NCI-H510A (cell line): ENCODE measurements around the gene HEATR9.
"Not testable (repeated sequence)": the region's sequence is repeated elsewhere in the genome, so short reads cannot be mapped to it uniquely, and the experiment has no call there.

ENCODE experiments used
- DNase-seq: peaks from one replicate; lab custom pipeline; 2025; lab: John Stamatoyannopoulos, UW

HEATR9 gene

DNA sequence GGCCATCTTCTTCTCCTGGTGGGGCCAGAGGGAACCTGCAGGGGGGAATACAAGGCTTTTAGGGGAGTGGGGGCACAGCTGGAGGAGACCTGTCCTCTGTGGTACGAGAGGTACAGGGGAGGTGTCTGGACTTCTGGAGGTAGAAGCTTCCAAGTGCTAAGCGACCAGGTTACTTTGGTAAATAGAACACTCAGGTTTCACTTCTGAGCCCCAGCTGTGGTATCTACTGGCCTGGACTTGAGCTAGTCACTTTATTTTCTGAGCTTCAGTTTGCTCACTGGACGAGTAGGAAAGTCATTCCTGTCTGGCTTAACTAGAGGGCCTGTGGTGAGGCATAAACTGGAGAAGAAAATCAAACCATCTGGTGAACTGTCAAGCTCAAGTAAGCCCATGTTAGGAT is at the start of gene HEATR9:
TSS of gene HEATR9 (minus strand) at position 155 of the 400 bp plus-strand sequence. CDS start at position 6, 149 bp downstream.
- no peak for DNase-seq

- DNase-seq = no peak
Observed at GRCh38 chr17:35917519-35918213, 49.0 kb upstream of the HEATR9 start.

- no peak for DNase-seq
Observed at GRCh38 chr17:35915153-35915964, 46.7 kb upstream of the HEATR9 start.

DNA sequence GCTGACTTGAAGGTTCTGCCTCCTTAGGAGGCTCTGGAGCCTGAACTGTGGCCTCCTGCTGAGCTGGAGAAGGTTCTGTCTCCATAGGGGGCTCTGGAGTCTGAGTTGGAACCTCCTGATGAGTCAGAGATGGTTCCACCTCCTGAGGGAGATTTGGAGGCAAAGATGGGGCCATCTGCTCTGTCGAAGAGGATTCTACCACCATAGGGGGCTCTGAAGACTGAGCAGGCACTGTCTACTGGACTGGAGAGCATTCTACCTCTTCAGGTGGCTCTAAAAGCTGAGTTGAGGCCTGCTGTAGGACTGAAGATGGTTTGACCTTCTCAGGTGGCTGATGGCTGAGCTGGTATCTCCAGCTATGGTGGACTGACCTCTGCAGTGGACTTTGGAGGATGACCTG is 45.7 kb upstream of the HEATR9 start:
- no peak for DNase-seq

GRCh38 chr17:35913609-35914008 is 44.9 kb upstream of the HEATR9 start:
- DNase-seq = no peak

DNA sequence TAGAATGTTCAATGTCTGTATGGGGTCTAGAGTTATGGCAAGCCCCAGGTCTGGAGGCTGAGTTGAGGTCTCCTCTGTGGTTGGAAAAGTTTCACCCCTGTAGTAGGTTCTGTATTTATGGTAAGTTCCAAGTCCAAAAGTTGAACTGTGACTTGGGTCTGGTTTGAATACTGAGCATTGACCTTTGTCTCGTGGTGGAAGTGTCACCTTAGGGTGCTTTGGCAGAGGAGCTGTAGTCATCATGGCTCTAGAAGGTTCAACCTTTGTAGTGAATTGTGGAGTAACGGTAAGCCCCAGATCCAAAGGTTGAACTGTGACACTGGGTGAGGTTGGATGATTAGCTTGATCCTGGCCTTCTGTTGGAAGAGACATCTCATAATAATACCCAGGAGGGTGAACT is 44.3 kb upstream of the HEATR9 start:
- DNase-seq = no peak

DNA sequence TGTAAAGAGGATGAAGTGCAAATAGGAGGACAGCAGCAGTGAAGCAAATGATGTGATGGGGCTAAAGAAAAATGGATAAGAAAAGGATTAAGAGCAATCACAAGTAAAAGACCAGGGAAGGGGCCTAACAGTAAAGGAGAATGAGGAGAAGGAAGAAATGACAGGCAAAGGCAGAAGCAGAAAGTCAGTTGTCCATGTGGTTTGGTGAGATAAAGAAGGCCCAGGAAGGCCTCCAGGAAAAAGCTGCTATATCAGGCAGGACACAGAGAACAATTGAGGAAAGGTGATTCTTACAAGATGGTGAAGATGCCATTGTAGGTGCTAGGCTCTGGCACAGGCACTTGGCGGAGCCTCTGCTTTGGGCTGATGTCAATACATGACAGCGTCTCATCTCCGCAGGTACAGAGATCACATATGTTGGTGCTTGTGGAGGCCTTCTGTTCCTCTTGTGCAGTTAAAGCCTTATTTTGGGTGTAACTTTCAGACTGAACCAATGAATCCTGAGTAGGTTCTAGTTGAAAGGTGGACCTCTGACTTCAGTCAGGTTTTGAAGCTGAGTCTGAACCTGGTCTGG is 43.7 kb upstream of the HEATR9 start:
- DNase-seq = no peak

GRCh38 chr17:35909408-35909807 is 40.7 kb upstream of the HEATR9 start:
- no peak for DNase-seq

DNA sequence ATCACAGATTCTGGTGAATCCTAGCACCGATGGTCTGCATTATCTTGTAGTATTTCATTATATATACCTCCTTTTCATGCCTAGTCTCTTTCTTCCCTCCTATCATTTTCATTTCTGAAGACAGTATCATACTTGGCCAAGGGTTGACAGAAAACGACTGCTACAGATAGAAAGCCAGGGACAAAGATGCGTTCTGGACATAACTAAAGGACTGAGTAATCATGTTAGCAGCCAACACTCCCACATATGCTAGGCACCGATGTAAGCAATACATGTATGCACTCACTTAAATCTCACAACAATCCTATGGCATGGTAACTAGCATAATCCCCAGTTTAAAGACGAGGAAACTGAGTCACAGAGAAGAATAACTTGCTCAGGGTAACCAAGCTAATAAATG is 39.0 kb upstream of the HEATR9 start:
- no peak for DNase-seq

DNA sequence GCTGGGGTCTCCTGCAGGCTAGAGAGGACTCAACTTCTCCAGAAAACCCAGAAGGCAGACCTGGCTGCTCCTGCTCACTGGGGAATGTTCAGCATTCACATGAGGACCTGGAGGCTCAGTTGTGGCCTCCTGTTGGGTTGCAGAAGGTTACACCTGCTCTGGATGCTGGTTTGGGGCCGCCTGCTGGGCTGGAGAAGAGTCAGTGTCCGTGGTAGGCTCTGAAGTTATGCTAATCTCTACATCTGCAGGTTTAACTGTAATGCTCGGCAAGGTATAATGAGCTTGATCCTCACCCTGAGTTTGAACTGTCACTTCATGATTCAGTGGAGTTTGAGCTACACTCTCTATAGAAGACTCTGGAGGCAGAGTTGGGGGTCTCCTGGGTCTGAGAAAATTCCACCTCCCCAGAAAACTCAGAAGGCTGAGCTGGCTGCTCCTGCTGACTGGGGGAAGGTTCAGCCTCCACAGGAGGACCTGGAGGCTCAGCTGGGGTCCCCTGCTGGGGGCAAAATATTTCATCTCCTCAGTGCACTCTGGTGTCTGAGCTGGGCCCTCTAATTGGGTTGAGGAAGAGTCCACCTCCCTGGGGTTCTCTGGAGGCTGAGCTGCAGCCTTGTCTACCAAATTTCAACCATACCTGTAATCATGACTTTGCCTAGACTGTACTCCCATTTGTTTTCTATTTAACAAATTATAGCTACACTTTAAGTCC is 38.4 kb upstream of the HEATR9 start:
- DNase-seq = no peak

DNA sequence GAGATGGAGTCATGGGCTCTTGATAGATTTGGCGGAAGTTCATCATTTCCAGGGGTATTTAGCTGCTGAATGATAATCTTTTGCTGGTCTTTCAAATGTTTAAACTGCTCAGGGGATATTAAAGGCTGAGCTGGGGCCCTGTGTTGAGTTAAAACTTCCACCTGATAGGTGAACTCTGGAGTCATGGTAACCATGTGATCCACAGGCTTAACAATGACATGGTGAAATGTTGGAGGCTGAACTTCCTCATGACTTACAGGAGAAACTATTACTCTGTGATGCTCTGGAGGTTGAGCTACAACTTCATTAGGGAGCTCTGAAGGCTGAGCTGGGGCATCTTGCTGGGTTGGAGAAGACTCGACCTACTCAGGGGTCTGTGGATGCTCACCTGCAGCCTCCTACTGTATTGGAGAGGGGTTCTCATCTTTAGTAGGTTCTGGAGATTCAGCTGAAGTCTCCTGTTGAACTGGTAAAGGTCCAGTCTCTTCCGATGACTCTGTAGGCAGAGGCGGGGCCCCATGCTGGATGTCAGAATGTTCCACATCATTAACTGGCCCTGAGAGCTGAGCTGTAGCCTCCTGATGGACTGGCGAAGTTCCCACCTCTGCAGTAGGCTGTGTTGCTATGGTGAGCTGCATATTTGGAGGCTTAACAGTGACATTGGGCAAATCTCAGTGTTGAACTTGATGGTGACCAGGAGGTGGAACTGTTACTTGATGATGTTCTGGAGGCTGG is 37.7 kb upstream of the HEATR9 start:
- no peak for DNase-seq

- DNase-seq = no peak
Observed at GRCh38 chr17:35903451-35903850, 34.8 kb upstream of the HEATR9 start.

DNA sequence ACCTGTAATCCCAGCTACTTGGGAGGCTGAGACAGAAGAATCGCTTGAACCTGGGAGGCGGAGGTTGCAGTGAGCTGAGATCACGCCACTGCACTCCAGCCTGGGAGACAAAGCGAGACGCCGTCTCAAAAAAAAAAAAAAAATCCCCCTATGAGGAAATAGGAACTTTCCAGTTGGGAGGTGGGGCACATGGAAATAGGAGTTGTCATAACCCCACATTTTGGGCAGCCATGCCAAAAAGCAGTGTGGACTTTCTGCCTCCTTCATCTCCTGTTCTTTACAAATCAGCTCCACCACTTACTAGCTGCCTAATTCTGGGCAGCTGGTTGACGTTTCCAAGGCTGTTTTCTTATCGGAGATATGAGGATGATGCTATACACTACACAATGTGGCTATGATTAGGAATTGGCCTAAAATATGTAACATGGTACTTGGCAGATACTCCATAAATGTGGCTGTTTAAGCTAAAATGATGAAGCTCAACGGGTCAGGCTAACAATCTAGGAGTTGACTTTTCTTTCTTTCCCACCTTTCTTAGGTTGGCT is 33.0 kb upstream of the HEATR9 start:
- DNase-seq = no peak

- no peak for DNase-seq
Observed at GRCh38 chr17:35900708-35901480, 32.2 kb upstream of the HEATR9 start.

DNA sequence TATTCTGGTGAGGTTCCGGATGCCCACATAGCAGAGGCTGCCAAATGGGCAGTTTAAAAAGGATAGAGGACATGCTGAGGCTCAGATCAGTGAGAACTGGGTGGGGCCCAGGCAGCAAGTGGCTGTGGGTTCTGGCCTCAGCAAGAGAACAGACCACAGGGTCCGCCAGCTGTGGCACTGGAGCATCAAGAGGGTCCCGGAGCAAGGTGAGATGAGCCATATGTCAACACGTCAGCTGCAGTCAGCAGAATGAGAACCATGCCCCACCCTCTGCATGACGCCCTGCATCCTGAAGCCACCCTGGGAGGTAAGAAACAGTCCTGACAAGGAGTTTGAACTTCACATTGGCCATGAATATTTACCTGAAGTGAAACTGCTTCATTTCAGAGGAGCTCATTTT is 31.6 kb upstream of the HEATR9 start:
- DNase-seq = no peak

DNA sequence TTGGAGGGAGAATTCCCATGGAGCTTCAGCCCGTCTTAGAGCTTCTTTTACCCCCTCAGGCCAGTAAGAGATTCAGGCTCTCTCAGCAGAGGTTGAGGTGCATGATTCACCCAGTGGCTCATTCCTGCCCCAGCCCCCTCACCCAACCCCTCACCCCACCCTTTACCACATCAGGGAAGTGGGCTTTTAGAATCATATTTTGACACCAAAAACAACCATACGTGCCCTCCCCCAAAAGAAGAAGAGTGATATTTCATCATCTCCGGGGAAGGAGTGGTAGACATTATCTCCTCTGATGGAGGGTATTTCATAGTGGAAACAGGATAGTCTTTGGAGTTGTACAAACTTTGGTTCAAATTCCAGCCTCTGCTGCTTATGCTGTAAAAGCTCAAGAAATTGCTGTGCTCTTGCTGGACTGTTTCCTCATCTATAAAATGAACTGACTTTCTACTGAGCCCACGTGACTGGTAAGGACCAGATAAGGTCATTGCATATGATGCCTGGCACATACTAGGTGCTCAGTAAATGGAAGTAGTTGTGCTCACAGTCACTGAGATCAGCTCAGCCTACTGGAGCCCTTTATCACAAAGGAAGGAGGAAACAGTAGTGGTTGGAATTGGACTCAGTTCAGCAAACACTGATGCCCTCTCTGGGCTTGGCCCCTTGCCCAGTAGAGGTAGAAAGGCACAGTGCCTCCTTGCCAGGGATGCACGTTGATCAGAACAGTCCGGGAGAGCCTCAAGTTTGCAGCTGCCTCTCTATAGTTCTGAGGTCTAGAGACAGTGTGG is 29.8 kb upstream of the HEATR9 start:
- DNase-seq = no peak

DNA sequence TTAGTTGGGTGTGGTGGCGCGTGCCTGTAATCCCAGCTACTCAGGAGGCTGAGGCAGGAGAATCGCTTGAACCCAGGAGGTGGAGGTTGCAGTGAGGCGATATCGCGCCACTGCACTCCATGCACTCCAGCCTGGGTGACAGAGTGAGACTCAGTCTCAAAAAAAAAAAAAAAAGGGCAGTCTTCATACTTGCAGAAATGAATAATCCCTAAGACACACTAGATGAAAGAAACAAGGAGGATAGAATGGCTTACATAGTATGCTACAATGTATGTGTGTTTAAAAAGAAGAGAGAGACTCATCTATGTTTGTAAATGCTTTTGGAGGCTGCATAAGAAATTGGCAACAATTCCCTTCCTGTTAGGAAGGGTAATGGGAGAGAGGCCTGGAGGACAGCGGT is 29.1 kb upstream of the HEATR9 start:
- not testable (repeated sequence) for DNase-seq

DNA sequence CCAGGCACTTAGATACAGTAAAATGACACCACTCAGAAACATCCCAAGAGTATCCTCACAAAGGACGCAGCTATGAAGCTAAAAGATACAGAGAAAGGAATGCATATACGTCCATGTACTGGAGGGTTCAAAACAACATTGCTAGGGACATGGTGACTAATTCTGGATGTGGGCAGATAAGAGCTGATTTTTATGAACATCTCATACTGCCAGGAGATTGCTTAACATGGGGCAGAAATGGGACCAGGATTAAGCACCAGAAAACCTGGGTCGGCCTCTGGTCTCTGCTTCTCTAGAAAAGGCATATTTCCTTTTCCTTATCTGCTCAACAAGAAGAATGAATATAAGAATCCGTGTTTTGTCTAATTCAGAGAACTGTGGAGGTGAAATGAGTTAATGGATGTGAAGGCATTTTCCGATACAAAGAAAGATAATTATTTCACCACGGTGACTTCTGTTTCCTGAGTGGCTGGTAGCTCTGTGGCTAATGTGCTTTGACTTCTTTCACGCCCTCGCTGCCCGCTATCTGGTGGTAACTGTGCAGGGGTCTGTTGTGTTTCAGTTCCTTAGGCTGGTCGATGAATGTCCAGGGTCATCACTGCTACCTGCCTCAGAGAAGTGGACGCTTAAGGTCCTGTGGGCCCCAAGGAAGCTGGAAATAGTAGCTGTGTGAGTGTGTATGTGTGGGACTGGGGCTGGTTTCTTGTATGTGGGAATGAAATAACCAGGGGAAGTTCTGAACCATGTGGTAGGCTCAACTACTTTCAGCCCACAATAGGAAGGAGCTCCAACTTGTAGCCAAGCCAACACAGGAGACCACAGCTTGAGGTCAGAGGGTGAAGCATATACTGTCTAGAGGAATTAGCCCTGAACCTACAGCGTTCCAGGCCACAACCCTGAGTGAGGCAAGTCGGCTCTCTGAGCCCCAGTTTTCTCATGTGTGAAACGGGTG is 27.2 kb upstream of the HEATR9 start:
- DNase-seq = no peak

DNA sequence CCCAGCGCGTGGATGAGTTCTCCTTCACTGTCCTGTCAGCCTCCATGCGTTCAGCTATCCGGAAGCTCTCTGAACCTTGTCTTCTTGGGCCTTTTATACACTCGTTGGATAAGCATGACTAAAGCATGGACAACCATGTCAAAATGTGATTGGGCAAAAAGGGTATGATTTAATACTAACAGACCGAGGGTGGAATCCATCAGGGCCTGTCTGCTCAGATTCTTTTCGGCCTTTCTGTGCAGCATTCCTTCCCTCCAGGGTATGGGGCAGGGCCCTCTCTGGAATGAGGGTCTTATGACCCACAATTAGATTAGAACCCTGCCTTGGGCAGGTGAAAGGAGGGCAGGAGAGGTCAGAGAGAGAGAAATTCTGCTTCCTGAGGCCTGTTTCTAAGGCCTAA is 25.5 kb upstream of the HEATR9 start:
- DNase-seq = no peak
